HG02970 (cell line): Measurements from ENCODE around the gene HACD1.
"Not testable (repeated sequence)": the region's sequence is repeated elsewhere in the genome, so short reads cannot be mapped to it uniquely, and the experiment has no call there.

Experiments used
- ATAC-seq: cut with Tn5 transposase; IDR thresholded peaks from one replicate; pipeline ENCODE4 v1.9.1; 2021; ENCODE audit warnings: mild to moderate bottlenecking, moderate library complexity, moderate number of reproducible peaks; ENCODE audit not compliant: unreplicated experiment, low FRiP score

HACD1 gene

DNA sequence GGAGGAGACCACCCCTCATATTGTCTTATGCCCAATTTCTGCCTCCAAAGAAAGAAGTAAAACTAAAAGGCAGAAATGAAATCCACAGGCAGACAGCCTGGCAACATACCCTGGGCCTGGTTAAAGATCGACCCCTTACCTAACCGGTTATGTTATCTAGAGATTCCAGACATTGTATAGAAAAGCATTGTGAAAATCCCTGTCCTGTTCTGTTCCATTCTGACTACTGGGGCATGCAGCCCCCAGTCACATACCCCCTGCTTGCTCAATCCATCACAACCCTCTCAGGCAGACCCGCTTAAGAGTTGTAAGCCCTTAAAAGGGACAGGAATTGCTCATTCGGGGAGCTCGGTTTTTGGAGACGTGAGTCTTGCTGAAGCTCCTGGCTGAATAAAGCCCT is 29.9 kb downstream of the HACD1 start:
- not testable (repeated sequence) for ATAC-seq

DNA sequence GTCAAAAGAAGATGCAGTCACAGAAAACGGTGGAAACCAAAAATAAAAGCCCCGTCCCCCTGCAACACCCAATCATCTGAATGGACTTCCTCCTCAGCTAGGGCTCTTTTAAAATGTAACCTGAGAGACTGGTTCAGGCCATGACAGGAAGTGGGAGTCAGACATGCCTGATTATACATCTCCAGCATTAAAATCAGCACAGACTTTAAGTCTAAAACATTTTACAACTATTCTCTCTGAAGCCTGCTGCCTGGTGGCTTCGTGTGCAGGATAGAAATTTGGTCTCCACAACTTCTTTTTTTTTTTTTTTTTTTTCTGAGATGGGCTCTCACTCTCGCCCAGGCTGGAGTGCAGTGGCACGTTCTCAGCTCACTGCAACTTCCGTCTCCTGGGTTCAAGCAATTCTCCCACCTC is 30.3 kb downstream of the HACD1 start:
- ATAC-seq = peak; percentile 55

DNA sequence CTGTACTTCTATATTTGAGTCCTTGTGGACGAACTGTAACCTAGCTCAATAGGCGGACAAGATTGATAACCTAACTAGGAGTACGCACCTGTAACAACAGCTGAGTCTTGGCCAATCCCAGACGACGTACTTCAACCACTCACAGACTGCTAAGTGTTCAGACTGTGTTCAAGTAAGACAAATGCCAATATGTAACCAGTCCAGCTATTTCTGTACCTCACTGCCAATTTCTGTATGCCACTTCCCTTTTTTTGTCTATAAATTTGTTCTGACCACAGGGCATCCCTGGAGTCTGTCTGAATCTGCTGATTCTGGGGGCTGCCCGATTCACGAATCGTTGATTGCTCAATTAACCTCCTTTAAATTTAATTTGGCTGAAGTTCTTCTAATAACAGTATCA is 32.2 kb downstream of the HACD1 start:
- peak; percentile 70 for ATAC-seq

DNA sequence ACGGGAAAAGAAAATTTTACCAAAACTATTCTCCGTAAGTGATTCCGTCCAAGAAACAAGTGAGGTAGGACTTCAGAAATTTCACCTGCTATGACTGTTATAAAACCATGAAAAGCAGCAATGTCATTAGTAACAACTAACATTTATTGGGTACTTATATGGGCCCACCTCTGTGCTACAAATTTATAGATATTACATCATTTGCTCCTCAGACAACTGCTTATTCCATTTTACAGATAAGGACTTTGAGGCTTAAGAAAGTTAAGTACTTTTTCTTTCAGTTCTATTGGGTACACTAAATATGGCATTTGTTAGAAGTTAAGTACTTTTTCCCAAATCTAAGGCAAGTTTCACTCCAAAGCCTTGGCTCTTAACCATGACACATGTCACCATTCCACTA is 36.3 kb downstream of the HACD1 start:
- no peak for ATAC-seq

DNA sequence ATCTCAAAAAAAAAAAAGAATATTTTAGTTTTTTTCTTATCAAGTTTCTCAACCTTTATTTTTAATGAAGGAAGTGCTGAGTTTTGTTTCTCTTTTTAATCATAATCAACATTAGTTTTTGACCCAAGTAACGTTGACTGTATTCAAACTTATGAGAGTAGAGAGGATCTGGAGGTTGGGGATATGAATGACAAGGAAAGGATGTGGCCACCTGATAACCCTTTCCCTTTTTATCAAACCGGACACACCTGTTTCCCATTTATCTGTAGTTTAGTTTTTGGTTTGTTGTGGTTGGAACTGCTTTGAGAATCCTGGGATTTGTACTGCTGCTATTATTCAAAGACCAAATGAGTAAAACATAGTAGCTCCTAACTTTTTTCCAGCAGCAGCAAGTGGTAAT is 38.6 kb downstream of the HACD1 start:
- ATAC-seq = no peak

DNA sequence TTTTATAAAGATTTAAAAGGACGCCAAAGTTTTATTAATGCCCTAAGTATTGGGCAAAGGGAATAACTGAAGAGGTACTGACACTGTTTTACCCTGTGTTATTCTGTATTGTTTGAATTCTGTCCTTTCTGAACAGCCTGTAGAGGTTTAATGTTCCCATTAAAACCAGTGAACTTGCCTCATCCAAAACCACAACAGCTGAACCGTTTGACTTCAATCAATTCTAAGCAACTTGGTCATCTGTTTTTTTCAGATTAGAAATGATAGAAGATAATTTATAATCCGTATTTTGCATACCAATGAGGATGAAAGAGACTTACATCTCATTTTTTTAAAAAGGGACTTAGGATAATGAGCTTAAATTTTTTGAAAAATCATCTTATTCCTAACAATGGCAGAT is 40.4 kb downstream of the HACD1 start:
- no peak for ATAC-seq

DNA sequence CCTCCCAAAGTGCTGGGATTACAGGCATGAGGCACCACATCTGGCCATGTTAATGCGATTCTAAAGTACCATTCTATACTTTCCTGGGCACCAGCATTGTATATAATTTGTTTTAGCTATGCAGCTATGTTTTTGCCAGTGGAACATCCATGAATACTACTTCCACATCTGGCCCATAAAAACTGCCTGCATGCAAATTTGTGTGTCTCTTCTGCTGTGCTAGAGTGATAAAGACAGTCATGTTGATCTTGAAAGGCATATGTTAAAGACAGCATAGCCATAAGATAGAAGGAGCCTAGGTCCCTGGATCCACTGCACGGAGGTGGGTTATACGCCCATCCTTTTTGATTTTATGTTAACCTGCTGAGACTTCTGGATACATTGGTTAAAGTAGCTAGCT is 52.3 kb downstream of the HACD1 start:
- no peak for ATAC-seq

DNA sequence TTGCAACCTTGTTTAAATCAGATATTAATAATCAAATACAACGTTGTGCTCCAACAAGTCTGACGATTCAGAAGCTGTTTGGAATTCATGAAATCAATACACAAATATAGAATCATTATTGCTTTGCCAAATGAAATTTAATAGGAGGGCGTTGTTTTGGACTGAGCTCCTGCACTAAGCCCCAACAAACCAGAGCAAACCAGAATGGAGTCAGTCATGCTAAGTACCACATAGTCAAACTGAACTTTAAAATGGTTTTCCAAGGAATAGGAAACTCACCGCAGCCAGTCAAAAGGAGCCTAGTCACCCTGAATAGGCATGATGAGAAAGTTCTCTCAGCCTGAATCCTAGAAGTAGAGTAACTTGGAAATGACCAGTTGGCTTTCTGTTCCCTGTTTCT is 53.7 kb downstream of the HACD1 start:
- no peak for ATAC-seq

DNA sequence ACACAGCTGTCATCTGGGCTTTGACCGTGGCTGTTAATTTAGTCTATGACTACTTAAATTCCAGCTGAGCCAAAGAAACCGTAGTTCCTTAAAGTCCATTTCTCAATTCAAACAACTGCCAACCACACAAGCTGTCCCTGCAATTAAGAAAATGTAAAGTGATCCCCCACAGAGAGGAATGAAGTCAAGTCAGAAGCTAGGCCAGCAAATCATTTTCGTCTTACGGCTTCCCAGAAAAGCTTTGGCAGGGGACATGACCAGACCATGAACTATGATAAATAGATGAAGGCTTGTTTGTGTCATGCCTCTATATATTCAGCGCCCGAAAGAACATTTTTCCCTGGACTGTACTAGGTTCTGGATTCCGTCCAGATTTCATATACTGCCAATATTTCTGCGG is 54.6 kb downstream of the HACD1 start:
- no peak for ATAC-seq

DNA sequence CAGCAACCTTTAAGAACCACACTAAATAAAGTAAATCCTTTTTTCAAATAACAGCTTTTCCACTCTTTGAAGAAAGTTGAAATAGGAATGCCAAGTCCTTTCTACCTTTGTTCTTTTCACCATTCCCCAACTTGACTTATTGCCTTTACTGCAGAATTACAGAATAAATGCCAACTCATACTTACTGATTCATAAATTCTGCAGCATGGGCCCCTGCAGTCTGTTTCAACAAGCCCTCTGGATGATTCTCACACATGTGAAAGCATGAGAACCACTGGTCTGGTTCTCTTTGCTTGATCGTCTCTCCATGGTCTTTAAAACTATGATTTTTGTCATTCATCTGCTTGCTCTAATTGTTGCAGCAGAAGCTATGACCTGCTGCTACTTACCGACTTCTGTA is 56.1 kb downstream of the HACD1 start:
- ATAC-seq = no peak

DNA sequence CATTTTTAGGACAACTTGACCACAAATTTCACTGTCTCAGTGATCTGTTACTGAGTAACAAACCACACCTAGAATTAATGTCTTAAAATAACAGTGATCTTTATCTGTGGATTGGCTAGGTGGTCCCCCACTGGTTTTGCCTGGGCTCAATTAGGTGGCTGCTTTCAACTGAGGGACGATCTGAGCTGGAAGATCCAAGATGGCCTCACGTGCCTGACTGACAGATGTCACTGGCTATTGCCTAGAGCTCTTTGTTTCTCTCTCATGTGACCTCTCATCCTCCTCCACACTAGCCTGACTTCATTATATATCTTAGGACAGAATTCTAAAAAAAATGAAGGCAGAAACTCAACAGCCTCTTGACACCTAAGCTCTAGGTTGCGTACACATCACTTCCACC is 59.7 kb downstream of the HACD1 start:
- no peak for ATAC-seq

DNA sequence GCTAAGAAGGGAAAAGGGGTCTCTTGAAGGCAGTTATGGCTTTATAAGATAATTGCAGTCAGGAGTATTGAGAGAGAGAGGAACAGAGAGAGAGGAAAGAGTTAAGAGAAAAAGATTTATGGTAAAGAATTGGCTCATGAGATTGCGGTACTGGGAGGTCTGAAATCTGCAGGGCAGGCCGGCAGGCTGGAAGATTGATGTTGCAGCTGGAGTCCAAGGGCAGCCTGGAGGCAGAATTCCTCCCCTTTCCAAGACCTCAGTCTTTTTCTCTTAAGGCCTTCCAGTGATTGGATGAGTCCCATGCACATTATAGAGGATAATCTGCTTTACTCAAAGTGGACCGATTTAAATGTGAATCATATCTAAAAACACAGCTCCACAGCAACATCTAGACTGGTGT is 68.4 kb downstream of the HACD1 start:
- ATAC-seq = no peak

DNA sequence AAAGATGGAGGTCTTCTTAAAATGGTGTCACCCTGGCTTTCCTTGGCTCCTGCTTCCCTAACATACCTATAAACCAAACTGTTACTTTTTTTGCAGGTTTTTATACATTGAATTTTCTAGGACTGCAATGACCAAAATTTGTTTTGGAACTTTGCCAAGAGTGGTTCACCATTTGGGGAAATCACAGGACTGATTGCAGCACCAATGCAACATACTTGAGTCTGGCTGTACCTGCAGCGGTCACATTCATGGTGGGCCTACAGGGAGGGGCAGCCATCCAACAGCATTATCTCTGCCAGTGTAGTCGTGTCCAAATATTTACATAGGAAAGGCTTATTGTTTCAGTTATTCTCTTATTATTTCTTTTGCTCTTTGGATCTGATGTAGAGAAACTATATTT is 69.0 kb downstream of the HACD1 start:
- ATAC-seq = no peak

DNA sequence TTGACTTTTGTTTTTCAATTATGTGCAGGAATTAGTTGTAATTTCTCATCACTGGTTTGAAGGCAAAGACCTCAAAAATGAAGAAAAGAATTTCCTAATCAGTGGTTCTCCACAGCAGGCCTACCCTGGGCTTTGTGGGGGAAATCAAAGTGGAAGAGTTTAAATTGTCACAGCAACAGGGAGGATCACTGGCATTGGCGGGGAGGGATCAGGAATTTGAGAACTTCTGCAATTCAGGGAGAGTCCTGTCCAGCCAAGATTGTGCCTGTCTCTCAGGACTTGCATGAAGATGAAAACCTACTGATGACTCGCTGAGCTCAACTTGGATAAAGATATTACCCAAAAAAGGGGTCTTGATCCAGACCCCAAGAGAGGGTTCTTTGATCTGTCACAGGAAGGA is 70.1 kb downstream of the HACD1 start:
- ATAC-seq = no peak

DNA sequence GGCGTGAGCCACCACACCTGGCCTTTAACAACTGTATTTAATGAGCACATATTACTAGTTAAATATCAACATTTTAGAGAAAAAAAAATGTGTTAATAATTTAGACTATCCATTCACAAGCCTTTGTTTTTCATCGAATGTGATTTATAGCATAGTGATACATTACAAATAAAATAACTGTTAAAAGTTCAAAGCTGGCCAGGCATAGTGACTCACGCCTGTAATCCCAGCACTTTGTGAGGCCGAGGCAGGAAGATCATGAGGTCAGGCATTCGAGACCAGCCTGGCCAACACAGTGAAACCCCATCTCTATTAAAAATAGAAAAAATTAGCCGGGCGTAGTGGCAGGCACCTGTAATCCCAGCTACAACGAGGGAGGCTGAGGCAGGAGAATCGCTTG is 72.7 kb downstream of the HACD1 start:
- ATAC-seq = no peak
